Ovary (tissue), 3 donors: Measurements from ENCODE around the gene CTDSPL.

Experiments
- CTCF ChIP-seq, 3 donors: fragments of 450-650 bp in 2 of 3; fragments of 200-600 bp in 1 of 3; IDR thresholded peaks; one replicate each; pipeline versions ENCODE4 v1.5.1 to v1.8.0; 2016 to 2022; ENCODE audit warnings: antibody characterized with exemption in 3 of 3, mild to moderate bottlenecking in 1 of 3
- POLR2A ChIP-seq: fragments of 450-650 bp; IDR thresholded peaks from one replicate; pipeline ENCODE4 v1.6.1; 2017; ENCODE audit warnings: antibody characterized with exemption, mild to moderate bottlenecking, moderate library complexity
- donor health status: DM: no; HTN: no; CAD: no.

DNA sequence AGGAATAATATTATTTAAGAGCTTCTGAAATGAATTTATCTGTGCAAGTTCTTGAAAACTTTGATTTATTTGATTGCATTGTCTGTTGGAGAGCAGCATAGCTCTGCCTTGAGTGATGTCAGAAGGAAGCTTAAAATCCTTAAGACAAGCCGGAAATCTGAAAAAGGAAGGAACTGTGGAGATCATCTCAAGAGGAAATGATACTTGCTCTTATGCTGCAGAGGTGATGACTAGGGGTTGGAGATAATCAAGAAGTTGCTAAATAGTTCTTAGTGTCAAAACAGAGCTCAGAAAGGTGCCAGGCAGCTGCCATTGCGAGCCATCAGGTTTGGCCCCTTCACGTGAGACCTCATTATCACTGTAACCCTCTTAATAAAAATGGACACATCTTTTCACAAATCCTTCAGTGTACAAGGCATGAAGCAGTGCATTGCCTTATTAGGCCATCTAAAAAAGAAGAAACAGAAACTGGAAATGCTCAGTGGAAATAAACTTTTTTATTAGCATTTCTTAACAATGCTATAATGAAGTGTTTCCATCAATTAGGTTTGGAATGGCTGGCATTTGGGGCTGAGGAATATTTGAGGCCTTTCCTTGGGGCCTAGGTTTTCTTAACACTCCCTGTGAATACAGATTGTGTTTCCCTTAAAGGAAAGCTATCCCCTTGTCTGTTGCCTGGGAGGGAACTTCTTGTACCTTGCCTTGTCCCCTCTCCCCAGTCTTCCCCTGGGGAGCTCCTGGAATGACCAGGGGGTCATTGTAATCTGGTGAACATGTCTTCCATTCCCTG is 94.4 kb downstream of the CTDSPL start:
- TF ChIP-seq CTCF (IDR thresholded peaks at IDR 0.05) (no peak), POLR2A (no peak)
